ENCODE results near the gene COA1. TPM values are rescaled to one million over a fixed set of nuclear protein-coding genes. Genes with fewer than 3 reads are reported as not detected.
"Not testable (repeated sequence)": the region's sequence is repeated elsewhere in the genome, so short reads cannot be mapped to it uniquely, and the experiment has no call there.

The COA1 gene
- total RNA-seq, 1 experiment from 2014 or later: 87.5 TPM

- no peak for DNase-seq (ENCODE audit: low spot score)
Measured at GRCh38 chr7:43689115-43689514, 40.2 kb downstream of the COA1 start.

GRCh38 chr7:43687866-43688265, 41.5 kb downstream of the COA1 start:
- DNase-seq (ENCODE audit: low spot score): not testable (repeated sequence)

- no peak for DNase-seq (ENCODE audit: low spot score)
Measured at GRCh38 chr7:43686991-43687390, 42.3 kb downstream of the COA1 start.

- no peak for DNase-seq (ENCODE audit: low spot score)
Measured at GRCh38 chr7:43680736-43681135, 48.6 kb downstream of the COA1 start.

- no peak for DNase-seq (ENCODE audit: low spot score)
Measured at GRCh38 chr7:43679210-43680068, 49.9 kb downstream of the COA1 start.

- no peak for DNase-seq (ENCODE audit: low spot score)
Measured at GRCh38 chr7:43678315-43678714, 51.0 kb downstream of the COA1 start.

GRCh38 chr7:43677864-43678263, 51.5 kb downstream of the COA1 start:
- DNase-seq (ENCODE audit: low spot score): no peak

GRCh38 chr7:43674559-43675436, 54.5 kb downstream of the COA1 start:
- peak; percentile 97 for DNase-seq (ENCODE audit: low spot score)

GRCh38 chr7:43673243-43673976, 55.9 kb downstream of the COA1 start:
- peak; percentile 31 for DNase-seq (ENCODE audit: low spot score)

GRCh38 chr7:43671521-43671920, 57.8 kb downstream of the COA1 start:
- no peak for DNase-seq (ENCODE audit: low spot score)

- peak; percentile 42 for DNase-seq (ENCODE audit: low spot score)
Measured at GRCh38 chr7:43669286-43670081, 59.8 kb downstream of the COA1 start.

GRCh38 chr7:43668035-43668434, 61.3 kb downstream of the COA1 start:
- no peak for DNase-seq (ENCODE audit: low spot score)

GRCh38 chr7:43666938-43667337, 62.4 kb downstream of the COA1 start:
- DNase-seq (ENCODE audit: low spot score): no peak

GRCh38 chr7:43664681-43665080, 64.6 kb downstream of the COA1 start:
- DNase-seq (ENCODE audit: low spot score): no peak

GRCh38 chr7:43660141-43660540, 69.2 kb downstream of the COA1 start:
- no peak for DNase-seq (ENCODE audit: low spot score)

GRCh38 chr7:43659549-43659896, 69.8 kb downstream of the COA1 start:
- no peak for DNase-seq (ENCODE audit: low spot score)

GRCh38 chr7:43658718-43659548, 70.4 kb downstream of the COA1 start:
- DNase-seq (ENCODE audit: low spot score): peak; percentile 79

GRCh38 chr7:43656997-43657396, 72.3 kb downstream of the COA1 start:
- no peak for DNase-seq (ENCODE audit: low spot score)

- DNase-seq (ENCODE audit: low spot score): peak; percentile 52
Measured at GRCh38 chr7:43655584-43655983, 73.7 kb downstream of the COA1 start.

- DNase-seq (ENCODE audit: low spot score): peak; percentile 35
Measured at GRCh38 chr7:43653891-43654504, 75.3 kb downstream of the COA1 start.

Measured in A172 (cell line).